Fibroblast of the aortic adventitia (primary cell): Measurements from ENCODE around the gene SEPTIN3. TPM values are rescaled to one million over a fixed set of nuclear protein-coding genes. Genes with fewer than 3 reads are reported as not detected.

Experiments used
- DNase-seq: peaks from one replicate; pipeline ENCODE4 v3.0.0-alpha.2; 2010; ENCODE audit warnings: low read depth
- H3K4me3 ChIP-seq: 2 replicates; pipeline ENCODE4 v1.5.1; 2011; ENCODE audit warnings: low read depth, mild to moderate bottlenecking, control low read depth, low read length, moderate library complexity
- CTCF ChIP-seq: IDR thresholded peaks from 2 replicates; pipeline ENCODE4 v1.5.1; 2011; ENCODE audit warnings: mild to moderate bottlenecking, low read length, control low read depth, inconsistent platforms; ENCODE audit not compliant: insufficient read depth
- total RNA-seq: library from RNA; depleted of rRNA; stranded (reverse); fragments of >200 nt; gene quantifications from 2 replicates; pipeline ENCODE4 v1.2.3, GENCODE V29; 2012; ENCODE audit warnings: low replicate concordance

Gene SEPTIN3
- total RNA-seq, 1 donor: not detected

- H3K4me3 ChIP-seq: peak within 1 kb of the TSS; percentile 60
- TF ChIP-seq CTCF: no peak
- peak; percentile 59 for DNase-seq
Measured at GRCh38 chr22:41998361-41999261, 29.4 kb downstream of the SEPTIN3 start, which contains the start of gene WBP2NL. Gene WBP2NL (plus strand): TSS chr22:41998788. CDS start chr22:41998819, 31 bp downstream.

GRCh38 chr22:42000466-42000865 lies 31.2 kb downstream of the SEPTIN3 start:
- H3K4me3 ChIP-seq: no peak overlapping the region
- DNase-seq: no peak
- TF ChIP-seq CTCF: no peak

- DNase-seq: no peak
- no peak overlapping the region for H3K4me3 ChIP-seq
- no peak for TF ChIP-seq CTCF
Measured at GRCh38 chr22:42001121-42001520, 31.9 kb downstream of the SEPTIN3 start.

GRCh38 chr22:42001706-42002105 lies 32.5 kb downstream of the SEPTIN3 start:
- DNase-seq: no peak
- no peak overlapping the region for H3K4me3 ChIP-seq
- TF ChIP-seq CTCF: no peak

- DNase-seq: no peak
- no peak for TF ChIP-seq CTCF
- H3K4me3 ChIP-seq: no peak overlapping the region
Measured at GRCh38 chr22:42007922-42008321, 38.7 kb downstream of the SEPTIN3 start.

- no peak for DNase-seq
- H3K4me3 ChIP-seq: no peak overlapping the region
- TF ChIP-seq CTCF: no peak
Measured at GRCh38 chr22:42010778-42011177, 41.5 kb downstream of the SEPTIN3 start.

GRCh38 chr22:42013385-42013784 lies 44.1 kb downstream of the SEPTIN3 start:
- H3K4me3 ChIP-seq: no peak overlapping the region
- DNase-seq: no peak
- TF ChIP-seq CTCF: no peak
